Measurements from ENCODE around the gene NANOGP8. TPM values are rescaled to one million over a fixed set of nuclear protein-coding genes. Genes with fewer than 3 reads are reported as not detected.

NANOGP8 gene
- total RNA-seq, 1 donor from 2014 or later = not detected

DNA sequence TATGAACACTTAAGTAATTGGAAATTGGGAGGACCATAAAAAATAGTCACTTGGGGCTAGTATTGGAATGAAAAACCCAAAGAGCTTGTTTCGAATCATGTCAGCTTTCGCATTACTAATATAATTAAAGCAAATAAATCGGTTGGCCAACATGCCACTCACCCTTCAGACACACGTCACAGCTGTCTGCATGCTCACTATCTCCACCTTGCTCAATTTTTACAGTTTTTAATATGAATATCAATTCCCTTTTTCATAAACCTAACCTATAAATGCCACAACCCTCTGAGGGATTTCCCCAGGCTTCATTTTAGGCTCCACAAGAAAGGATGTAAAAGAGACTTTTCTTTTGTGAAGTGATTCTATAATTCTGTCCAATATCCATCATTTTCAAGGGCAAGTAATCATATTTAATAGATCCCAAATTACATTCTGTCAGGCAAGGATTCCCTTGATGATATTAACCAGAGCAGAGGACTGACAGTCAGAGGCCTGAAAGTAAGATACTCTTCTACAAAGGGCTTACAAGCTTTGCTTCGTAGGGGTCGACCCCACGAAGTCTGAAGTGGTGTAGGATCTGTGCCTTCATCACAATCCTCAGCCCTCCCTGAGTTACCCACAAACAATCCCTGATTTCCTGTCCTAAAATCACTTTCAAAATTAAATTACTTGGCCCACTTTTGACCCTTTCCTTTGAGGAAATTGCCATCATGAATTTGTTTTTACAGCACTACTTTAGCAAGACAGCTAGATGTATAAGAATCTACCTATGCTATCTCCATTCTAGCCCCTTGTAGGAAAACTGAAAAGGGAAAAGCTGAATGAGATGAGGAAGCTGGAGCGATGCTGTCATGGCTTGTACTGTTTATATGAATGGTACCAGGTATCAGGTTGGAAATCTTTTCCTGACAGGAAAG is 44.5 kb downstream of the NANOGP8 start:
- Histone ChIP-seq H3K36me3 (ENCODE audit: control insufficient read depth in 3 of 3, insufficient read depth in 3 of 3, low read length in 3 of 3) (no peaks in the 10 kb centered on the region), H3K27ac (ENCODE audit: low read depth, low read length) (no peak overlapping the region), H3K27me3 (ENCODE audit: control insufficient read depth in 3 of 3, insufficient read depth in 3 of 3, low read length in 3 of 3) (no peaks in the 10 kb centered on the region), H3K4me1 (ENCODE audit: control insufficient read depth in 3 of 3, insufficient read depth in 3 of 3, low read length in 3 of 3) (no peaks in the 10 kb centered on the region), H3K9ac (ENCODE audit: low read depth in 1 of 3, low read length in 3 of 3) (no peak overlapping the region), H3K4me3 (ENCODE audit: low read length in 3 of 3) (no peak overlapping the region), H3K9me3 (ENCODE audit: control insufficient read depth in 3 of 3, low read length in 3 of 3) (no peaks in the 10 kb centered on the region)

DNA sequence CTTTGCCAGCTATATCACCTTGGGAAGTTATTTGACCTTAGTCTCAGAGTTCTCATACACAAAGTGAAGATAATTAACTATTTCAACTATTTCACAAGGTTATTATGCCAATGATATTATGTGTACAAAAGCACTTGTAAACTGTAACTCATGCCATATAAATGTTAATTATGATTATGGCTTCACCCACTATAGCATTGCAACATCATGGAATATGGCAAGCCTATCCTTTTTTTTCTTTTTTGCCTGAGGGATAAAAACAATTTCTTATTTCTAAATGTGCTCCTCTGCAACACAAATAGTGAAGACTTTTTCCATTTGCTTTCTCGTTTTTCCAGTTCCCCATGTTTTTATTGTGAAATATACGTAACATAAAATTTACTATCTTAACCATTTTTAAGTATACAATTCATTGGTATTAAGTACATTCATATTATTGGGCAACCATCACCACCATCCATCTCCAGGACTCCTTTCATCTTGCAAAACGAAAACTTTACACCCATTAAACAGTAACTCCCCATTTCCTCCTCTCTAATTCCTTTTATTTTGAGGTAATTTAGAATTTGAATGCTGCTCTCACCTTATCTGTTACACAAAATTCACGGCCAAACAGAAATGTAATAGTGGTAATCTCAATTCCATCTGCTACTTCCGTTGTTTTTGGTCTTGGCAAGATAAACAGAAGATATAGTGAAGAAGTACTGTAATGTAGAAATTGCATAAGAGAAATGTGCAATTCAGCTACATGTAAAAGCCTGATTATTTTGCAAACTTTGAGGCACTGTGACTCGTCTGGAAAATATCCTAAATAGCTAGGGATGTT is 46.3 kb downstream of the NANOGP8 start:
- H3K4me1 ChIP-seq (ENCODE audit: control insufficient read depth in 3 of 3, insufficient read depth in 3 of 3, low read length in 3 of 3) = no peaks in the 10 kb centered on the region
- no peaks in the 10 kb centered on the region for H3K36me3 ChIP-seq (ENCODE audit: control insufficient read depth in 3 of 3, insufficient read depth in 3 of 3, low read length in 3 of 3)
- no peaks in the 10 kb centered on the region for H3K9me3 ChIP-seq (ENCODE audit: control insufficient read depth in 3 of 3, low read length in 3 of 3)
- H3K27me3 ChIP-seq (ENCODE audit: control insufficient read depth in 3 of 3, insufficient read depth in 3 of 3, low read length in 3 of 3) = no peaks in the 10 kb centered on the region
- no peak overlapping the region for H3K9ac ChIP-seq (ENCODE audit: low read depth in 1 of 3, low read length in 3 of 3)
- no peak overlapping the region for H3K27ac ChIP-seq (ENCODE audit: low read depth, low read length)
- no peak overlapping the region for H3K4me3 ChIP-seq (ENCODE audit: low read length in 3 of 3)

Other genes starting within 250 kb of the NANOGP8 start
- gene AQR, start 115.6 kb downstream of the NANOGP8 start, total RNA-seq = 19.8 TPM
- gene ZNF770, start 97.0 kb downstream of the NANOGP8 start, total RNA-seq = 22.4 TPM

Measured in skeletal muscle tissue (tissue), 4 donors.